ENCODE results near the gene CD7.

The CD7 gene

DNA sequence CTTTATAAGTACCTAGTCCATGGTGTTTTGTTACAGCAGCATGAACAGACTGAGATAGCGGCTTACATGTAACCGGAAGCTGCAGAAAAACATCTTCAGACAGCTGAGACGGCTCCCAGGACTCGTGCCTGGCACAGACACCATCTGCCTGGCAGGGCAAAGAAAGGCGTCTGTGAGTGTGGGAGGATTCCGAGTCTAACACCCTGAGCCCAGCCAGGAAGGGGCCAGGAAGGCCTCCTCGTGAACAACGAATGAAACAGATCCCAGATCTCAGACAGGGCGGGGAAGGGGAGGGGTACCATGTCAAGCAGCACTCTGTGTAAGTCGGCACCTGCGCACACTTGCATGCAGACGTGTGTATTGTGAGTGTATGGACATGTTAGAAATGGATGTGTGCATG lies 39.6 kb downstream of the CD7 start:
- DNase-seq = no peak

DNA sequence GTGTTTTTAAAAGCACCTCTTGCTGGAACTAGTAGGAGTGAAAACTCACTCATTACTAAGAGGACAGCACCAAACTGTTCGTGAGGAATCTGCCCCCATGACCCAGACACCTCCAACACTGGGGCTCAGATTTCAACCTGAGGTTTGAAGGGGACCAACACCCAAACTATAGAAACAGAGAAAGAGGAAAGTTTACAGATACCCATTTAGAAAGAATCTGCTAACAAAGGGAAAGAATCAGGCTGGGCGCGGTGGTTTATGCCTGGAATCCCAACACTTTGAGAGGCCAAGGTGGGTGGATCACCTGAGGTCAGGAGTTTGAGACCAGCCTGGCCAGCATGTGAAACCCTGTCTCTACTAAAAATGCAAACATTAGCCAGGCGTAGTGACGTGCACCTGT lies 40.5 kb downstream of the CD7 start:
- DNase-seq = no peak

DNA sequence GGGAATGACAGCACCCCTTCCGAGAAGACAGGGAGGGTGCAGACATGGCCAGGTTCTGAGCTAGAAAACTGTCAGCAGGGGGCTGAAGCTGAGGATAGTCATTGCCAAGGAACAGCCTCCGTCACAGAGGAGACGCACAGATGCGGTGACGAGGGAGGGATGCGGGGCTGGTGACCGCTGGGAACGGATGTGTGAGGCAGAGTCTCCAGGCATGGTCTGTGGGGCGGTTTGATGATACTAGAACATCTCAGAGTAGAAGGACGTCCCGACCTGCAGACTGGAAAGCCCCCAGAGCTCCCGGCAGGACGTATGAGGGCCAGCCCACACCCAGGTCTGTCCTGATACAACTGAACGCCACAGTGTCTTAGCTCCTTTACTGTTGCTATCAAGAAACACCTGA lies 42.1 kb downstream of the CD7 start:
- no peak for DNase-seq

GRCh38 chr17:82274134-82275020 lies 43.0 kb downstream of the CD7 start:
- no peak for DNase-seq

DNA sequence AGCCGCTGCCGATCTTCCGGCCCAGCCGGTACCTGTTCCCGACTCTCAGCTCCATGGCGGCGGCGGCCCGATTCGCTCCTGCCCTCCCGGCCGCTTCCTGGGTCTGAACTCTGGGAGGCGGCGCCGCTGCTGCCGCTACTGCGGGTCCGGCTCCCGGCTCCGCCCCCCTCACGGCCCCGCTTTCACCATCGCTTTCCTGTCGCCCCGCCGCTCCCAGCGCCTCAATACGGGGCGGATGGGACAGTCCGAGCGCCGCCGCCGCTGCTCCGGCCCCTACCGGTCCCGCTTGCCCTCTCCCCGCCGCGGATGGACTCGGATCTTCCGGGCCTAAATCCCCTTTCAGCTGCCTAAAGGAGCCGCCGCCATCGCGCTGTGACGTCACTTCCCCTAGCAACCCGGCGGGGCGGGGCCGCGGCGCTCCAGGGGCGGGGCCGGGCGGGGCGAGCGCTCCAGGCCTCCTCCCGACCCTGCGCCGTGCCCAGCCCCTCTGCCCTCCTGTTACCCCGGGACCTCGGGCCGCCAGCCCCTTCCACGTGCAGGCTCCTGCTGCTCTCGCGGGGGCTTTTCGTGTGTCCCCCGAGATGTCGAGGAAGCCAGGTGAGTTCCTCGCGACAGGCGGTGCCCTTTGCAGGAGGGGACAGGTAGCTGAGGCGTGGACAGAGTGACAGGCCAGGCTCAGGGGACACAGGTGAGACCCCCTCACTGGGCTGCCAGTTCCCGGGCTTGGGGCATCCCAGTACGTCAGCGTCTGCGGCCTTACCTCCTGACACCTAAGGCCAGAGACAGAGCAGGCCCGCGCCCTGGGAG lies 43.9 kb downstream of the CD7 start, which contains the start of gene CSNK1D:
CSNK1D (minus strand) TSS at position 374 of the 807 bp plus-strand sequence; CDS start at position 55, 319 bp downstream.
- DNase-seq = peak; percentile 90

DNA sequence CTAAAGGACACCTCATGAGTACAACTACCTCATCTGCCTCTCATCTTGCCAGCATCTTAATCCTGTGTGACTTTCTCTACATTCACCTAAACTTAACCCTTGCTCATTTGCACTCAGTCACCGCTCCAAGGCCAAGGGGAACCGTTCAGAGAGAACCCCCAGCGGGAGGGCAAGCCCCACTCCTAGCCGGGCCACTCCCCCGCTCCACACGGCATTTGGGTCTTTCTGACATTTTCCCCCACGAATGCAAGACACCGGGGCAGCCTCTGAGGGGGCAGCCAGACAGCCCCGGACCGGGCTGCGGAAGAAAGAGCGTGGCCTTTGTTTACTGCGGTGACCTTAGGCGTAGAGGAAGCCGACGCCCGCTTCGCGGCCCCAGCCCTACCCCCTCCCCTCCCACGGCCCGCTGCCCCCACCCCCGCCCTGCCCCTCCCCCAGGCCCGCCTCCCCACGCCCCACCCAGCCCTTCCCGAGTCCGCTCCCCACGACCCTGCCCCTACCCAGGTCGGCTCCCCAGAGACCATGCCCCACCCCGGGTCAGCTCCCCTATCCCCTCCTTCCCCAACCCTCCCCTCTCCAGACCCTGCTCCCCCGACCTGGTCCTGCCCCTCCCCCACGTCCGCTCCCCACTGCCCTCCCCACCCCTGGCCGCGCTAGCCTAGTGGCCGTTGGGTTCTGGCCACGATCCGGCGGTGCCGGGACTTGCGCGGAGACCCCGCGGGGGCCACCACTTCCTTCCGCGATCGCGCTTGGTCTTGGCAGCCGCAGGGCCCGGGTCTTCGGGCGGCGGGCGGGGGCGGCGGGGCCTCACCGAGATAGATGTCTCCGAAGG lies 44.7 kb downstream of the CD7 start:
- peak; percentile 62 for DNase-seq

GRCh38 chr17:82271401-82271800 lies 46.0 kb downstream of the CD7 start:
- no peak for DNase-seq

GRCh38 chr17:82270651-82271050 lies 46.8 kb downstream of the CD7 start:
- no peak for DNase-seq

GRCh38 chr17:82269882-82270500 lies 47.4 kb downstream of the CD7 start:
- no peak for DNase-seq

DNA sequence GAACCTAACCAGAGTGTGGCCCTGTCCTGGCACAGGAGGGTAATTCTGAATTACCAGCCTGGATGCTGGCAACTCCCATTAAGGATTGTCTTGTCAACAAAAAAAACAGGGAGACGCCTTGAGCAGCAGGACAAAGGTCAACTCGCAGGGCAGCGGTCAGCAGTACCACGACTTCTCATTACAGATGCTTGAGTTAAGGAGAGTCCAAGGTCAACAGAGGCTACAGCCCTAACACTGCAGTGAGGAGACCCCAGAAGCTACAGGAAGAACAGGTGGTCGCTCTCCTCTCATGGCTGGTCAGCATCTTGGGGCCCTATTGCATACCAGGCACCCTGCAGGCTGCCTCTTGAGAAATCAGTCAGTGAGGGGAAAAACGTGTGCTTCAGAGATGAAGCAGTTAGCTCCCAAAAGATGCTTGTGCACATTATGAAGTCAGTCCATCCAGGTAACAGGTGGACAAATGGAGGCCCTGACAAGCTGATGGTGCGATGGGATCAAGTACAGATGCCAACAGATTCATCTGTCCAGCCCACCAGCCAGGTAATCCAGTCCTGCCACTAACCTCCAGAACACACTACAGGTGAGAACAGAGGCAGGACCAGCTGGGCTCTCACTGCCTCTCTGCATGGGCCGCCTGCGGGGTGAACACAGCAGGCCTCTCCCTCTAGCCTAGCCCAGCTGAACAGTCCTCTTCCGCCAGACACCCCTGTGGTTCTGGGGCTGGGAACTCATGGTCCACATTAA lies 48.1 kb downstream of the CD7 start:
- no peak for DNase-seq

GRCh38 chr17:82267575-82268379 lies 49.6 kb downstream of the CD7 start:
- peak; percentile 73 for DNase-seq

DNA sequence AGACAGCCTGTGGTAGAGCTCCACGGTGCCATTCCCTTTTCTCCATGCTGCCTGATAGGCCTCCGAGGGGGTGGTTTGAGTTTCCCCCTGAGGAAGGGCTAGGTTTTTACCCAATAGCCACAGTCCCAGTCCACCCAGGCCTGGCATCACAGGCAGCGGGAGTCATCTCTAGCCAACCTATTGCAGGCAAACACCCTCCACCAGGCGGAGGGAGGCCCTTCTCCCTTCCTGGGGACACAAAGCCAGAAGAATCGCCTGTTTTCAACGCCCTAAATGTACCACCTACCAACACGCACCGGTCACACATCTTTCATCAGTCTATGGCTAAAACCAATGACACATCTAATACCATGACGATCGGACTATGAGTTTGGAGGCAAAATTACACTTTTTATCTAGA lies 51.3 kb downstream of the CD7 start:
- no peak for DNase-seq
